ENCODE measurements around the gene CEBPG.
A peak's percentile ranks its signal among the peaks of the same experiment; 100 is the strongest.

DNA sequence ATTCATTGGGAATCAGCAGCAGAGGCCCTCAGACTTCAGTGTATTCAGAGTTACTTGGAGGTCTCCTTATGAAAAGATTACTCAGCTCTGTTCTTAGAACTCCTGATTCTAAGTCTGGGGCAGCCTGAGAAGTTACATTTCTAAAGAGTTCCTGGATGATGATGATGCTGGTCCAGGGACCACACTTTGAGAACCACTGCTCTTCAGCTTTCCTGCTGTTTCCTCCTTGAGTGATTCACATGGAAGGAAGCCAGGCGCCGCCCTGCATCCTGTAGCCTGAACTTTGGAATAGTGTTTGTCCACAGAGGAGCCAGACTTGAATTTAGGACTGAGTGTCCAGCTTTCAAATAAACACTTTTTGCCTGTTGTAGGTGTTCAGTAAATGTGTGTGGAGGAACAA lies 2.9 kb downstream of the CEBPG start:
- TF ChIP-seq POLR2AphosphoS5 (IDR thresholded peaks at IDR 0.05): peak in 2 of 3 donors; percentile 57 to 74
- TF ChIP-seq, protein P1, sequence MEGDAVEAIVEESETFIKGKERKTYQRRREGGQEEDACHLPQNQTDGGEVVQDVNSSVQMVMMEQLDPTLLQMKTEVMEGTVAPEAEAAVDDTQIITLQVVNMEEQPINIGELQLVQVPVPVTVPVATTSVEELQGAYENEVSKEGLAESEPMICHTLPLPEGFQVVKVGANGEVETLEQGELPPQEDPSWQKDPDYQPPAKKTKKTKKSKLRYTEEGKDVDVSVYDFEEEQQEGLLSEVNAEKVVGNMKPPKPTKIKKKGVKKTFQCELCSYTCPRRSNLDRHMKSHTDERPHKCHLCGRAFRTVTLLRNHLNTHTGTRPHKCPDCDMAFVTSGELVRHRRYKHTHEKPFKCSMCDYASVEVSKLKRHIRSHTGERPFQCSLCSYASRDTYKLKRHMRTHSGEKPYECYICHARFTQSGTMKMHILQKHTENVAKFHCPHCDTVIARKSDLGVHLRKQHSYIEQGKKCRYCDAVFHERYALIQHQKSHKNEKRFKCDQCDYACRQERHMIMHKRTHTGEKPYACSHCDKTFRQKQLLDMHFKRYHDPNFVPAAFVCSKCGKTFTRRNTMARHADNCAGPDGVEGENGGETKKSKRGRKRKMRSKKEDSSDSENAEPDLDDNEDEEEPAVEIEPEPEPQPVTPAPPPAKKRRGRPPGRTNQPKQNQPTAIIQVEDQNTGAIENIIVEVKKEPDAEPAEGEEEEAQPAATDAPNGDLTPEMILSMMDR (IDR thresholded peaks at IDR 0.05): no peak
- TF ChIP-seq POLR2A (IDR thresholded peaks at IDR 0.05): no peak
- no peak for TF ChIP-seq EP300 (IDR thresholded peaks at IDR 0.05; ENCODE audit: low read depth)

Measured in transverse colon (tissue), 4 donors.